GM23248 (cell line): Measurements from ENCODE around the gene NOP53. TPM values are rescaled to one million over a fixed set of nuclear protein-coding genes. Genes with fewer than 3 reads are reported as not detected.

Source experiments
- DNase-seq: peaks from one replicate; pipeline ENCODE4 v3.0.0-alpha.2; 2015
- H2AFZ ChIP-seq: fragments of 200-600 bp; sonication (generic); 2 replicates; pipeline ENCODE4 v1.6.1; 2016; ENCODE audit warnings: antibody characterized with exemption
- H3F3A ChIP-seq: fragments of 200-600 bp; sonication (generic); 2 replicates; pipeline ENCODE4 v1.6.1; 2016; ENCODE audit warnings: mild to moderate bottlenecking, antibody characterized with exemption, mixed run types; ENCODE audit not compliant: insufficient read depth
- H3K27ac ChIP-seq: fragments of 200-600 bp; sonication (generic); 2 replicates; pipeline ENCODE4 v1.5.1; 2016; ENCODE audit warnings: mild to moderate bottlenecking
- H3K27me3 ChIP-seq: fragments of 200-600 bp; sonication (generic); replicated peaks from 2 replicates; pipeline ENCODE4 v1.6.1; 2016; ENCODE audit warnings: mild to moderate bottlenecking; ENCODE audit not compliant: insufficient read depth
- H3K36me3 ChIP-seq: fragments of 200-600 bp; sonication (generic); 2 replicates; pipeline ENCODE4 v1.6.1; 2016; ENCODE audit warnings: low read depth, mild to moderate bottlenecking
- H3K4me1 ChIP-seq: fragments of 200-600 bp; sonication (generic); 2 replicates; pipeline ENCODE4 v1.6.1; 2016; ENCODE audit warnings: mild to moderate bottlenecking; ENCODE audit not compliant: insufficient read depth
- H3K4me2 ChIP-seq: fragments of 200-600 bp; sonication (generic); one replicate; pipeline ENCODE4 v1.6.1; 2016; ENCODE audit warnings: mild to moderate bottlenecking; ENCODE audit not compliant: unreplicated experiment
- H3K4me3 ChIP-seq: fragments of 200-600 bp; sonication (generic); 2 replicates; pipeline ENCODE4 v1.5.1; 2016; ENCODE audit warnings: mild to moderate bottlenecking
- H3K79me2 ChIP-seq: fragments of 200-600 bp; sonication (generic); 2 replicates; pipeline ENCODE4 v1.6.1; 2016; ENCODE audit warnings: mild to moderate bottlenecking; ENCODE audit not compliant: insufficient read depth
- H3K9ac ChIP-seq: fragments of 200-600 bp; sonication (generic); 2 replicates; pipeline ENCODE4 v1.6.1; 2016; ENCODE audit warnings: mild to moderate bottlenecking
- H3K9me2 ChIP-seq: fragments of 200-600 bp; sonication (generic); 2 replicates; pipeline ENCODE4 v1.6.1; 2016; ENCODE audit warnings: mixed run types, mild to moderate bottlenecking, moderate library complexity; ENCODE audit not compliant: insufficient read depth
- H3K9me3 ChIP-seq: fragments of 200-600 bp; sonication (generic); one replicate; pipeline ENCODE4 v1.6.1; 2017; ENCODE audit warnings: low read depth
- H4K20me1 ChIP-seq: fragments of 200-600 bp; sonication (generic); 2 replicates; pipeline ENCODE4 v1.6.0; 2016; ENCODE audit not compliant: insufficient read depth
- EZH2 ChIP-seq: fragments of 200-600 bp; sonication (generic); IDR thresholded peaks from 2 replicates; pipeline ENCODE4 v1.6.1; 2018; ENCODE audit warnings: antibody characterized with exemption, mild to moderate bottlenecking; ENCODE audit not compliant: insufficient read depth, poor library complexity, severe bottlenecking
- EZH2phosphoT487 ChIP-seq: fragments of 200-600 bp; sonication (generic); IDR thresholded peaks from 2 replicates; pipeline ENCODE4 v1.6.1; 2018; ENCODE audit warnings: antibody characterized with exemption, moderate library complexity, mild to moderate bottlenecking, low read depth; ENCODE audit not compliant: insufficient read depth
- WGBS, 2 experiments: methylation state at CpG; one replicate each; pipeline ENCODE4 v1.1.6; 2015 to 2017; ENCODE audit warnings: low lambda C conversion rate in 2 of 2, low coverage in 1 of 2; ENCODE audit errors: missing lambda C conversion rate in 2 of 2; 5-methylcytosine and 5-hydroxymethylcytosine counted together
- in situ Hi-C: fragments of 300-500 bp; cut with MboI; formaldehyde crosslinking; loops from 2 replicates; pipeline ENCODE4 v1.15.0; 2020
- polyA plus RNA-seq: library from polyadenylated mRNA; unstranded; fragments of >200 nt; fragmentation: Nextera tagmentation; extraction: Ambion mirVana; gene quantifications from 2 replicates; pipeline ENCODE4 v1.2.1, GENCODE V29; 2016
- small RNA-seq: library from RNA; depleted of rRNA; stranded (forward); fragments of <200 nt; gene quantifications from one replicate; pipeline ENCODE3, GENCODE V24; 2014; ENCODE audit warnings: low read depth, low replicate concordance
- total RNA-seq: library from RNA; depleted of rRNA; stranded (reverse); fragments of >200 nt; shearing (Covaris generic); gene quantifications from 2 replicates; pipeline ENCODE4 v1.2.3, GENCODE V29; 2014; rRNA removed

Gene NOP53
- total and polyA plus RNA-seq, 2 experiments from 2014 or later = 40.7 to 62.8 TPM

DNA sequence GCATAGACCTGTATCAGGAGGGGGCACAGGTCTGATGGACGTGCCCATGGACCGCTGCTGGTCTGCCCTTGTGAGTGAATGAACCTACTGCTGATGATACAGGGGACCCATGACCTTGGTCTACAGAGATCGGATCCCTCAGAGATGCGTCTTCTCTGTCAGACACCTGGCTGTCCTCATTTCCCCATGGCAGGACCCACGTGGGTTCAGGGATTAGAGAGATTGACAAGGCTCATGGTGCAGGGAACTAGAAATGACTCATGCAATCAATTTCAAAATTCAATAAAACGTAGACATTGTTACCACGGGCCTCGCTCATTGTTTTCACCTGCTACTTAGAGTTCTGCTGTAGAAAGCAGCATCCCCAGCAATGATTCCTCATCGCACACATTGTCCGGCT is 60.0 kb downstream of the NOP53 start:
- Histone ChIP-seq H3K4me1 (no peaks in the 10 kb centered on the region), H3K4me3 (no peak overlapping the region), H3K9me2 (no peaks in the 10 kb centered on the region), H3K4me2 (no peak overlapping the region), H3F3A (no peaks in the 10 kb centered on the region), H3K9ac (no peak overlapping the region), H3K27ac (no peak overlapping the region), H4K20me1 (no peaks in the 10 kb centered on the region), H3K79me2 (no peaks in the 10 kb centered on the region), H3K9me3 (no peaks in the 10 kb centered on the region), H2AFZ (no peak overlapping the region), H3K27me3 (no peaks in the 10 kb centered on the region), H3K36me3 (no peaks in the 10 kb centered on the region)
- in situ Hi-C loops = no loop called here
- WGBS, 2 experiments = 66 to 72% methylated on average over 10 of the region's 10 CpGs
- TF ChIP-seq EZH2 = no peak
- DNase-seq = no peak

DNA sequence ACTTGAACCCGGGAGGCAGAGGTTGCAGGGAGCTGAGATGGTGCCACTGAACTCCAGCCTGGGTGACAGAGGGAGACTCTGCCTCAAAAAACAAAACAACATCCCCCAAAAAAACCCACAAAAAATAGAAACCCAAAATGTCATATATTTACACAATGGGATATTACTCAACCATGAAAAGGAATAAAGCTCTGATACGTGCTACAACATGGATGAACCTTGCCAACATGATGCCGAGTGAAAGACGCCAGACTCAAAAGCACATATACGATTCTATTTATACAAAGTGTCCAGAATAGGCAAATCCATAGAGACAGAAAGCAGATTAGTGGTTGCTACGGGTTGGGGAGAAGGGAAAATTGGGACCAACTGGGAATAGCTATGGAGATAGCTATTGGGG is 61.1 kb downstream of the NOP53 start:
- H3K27ac ChIP-seq = no peak overlapping the region
- no peak overlapping the region for H2AFZ ChIP-seq
- H4K20me1 ChIP-seq = no peaks in the 10 kb centered on the region
- no peaks in the 10 kb centered on the region for H3F3A ChIP-seq
- no peaks in the 10 kb centered on the region for H3K9me2 ChIP-seq
- H3K4me3 ChIP-seq = no peak overlapping the region
- no peaks in the 10 kb centered on the region for H3K9me3 ChIP-seq
- H3K79me2 ChIP-seq = no peaks in the 10 kb centered on the region
- no peak overlapping the region for H3K4me2 ChIP-seq
- TF ChIP-seq EZH2 (no peak), EZH2phosphoT487 (no peak)
- no peaks in the 10 kb centered on the region for H3K4me1 ChIP-seq
- no peaks in the 10 kb centered on the region for H3K27me3 ChIP-seq
- no peak for DNase-seq
- in situ Hi-C loops = no loop called here
- no peak overlapping the region for H3K9ac ChIP-seq
- WGBS, 2 experiments = 64% methylated on average over 6 of the region's 6 CpGs
- no peaks in the 10 kb centered on the region for H3K36me3 ChIP-seq

Small RNAs within 50 kb of the gene (small RNA-seq; reads per million reads assigned to genes)
- gene AC008745.1 (not detected), gene SNORD23 (not detected)

Other genes with a start within 250 kb of the NOP53 start
- 94.1 and 110 TPM in 2 replicates for gene NAPA, start 230.5 kb upstream of the NOP53 start, total RNA-seq
- 183 and 187 TPM in 2 replicates for gene NAPA, start 230.5 kb upstream of the NOP53 start, polyA plus RNA-seq
- not detected in 2 replicates for gene ZNF541, start 172.4 kb upstream of the NOP53 start, total RNA-seq
- gene ZNF541, start 172.4 kb upstream of the NOP53 start, polyA plus RNA-seq = 0.11 and 0.15 TPM in 2 replicates
- gene BICRA, start 136.4 kb upstream of the NOP53 start, total RNA-seq = 0.86 and 3.8 TPM in 2 replicates
- gene BICRA, start 136.4 kb upstream of the NOP53 start, polyA plus RNA-seq = 0.81 and 1.1 TPM in 2 replicates
- 163 and 169 TPM in 2 replicates for gene EHD2, start 32.1 kb upstream of the NOP53 start, total RNA-seq
- gene EHD2, start 32.1 kb upstream of the NOP53 start, polyA plus RNA-seq = 498 and 517 TPM in 2 replicates
- 436 and 571 TPM in 2 replicates for gene SELENOW, start 33.2 kb downstream of the NOP53 start, total RNA-seq
- gene SELENOW, start 33.2 kb downstream of the NOP53 start, polyA plus RNA-seq = 558 and 561 TPM in 2 replicates
- gene TPRX1, start 59.0 kb downstream of the NOP53 start, total RNA-seq = not detected in 2 replicates
- gene TPRX1, start 59.0 kb downstream of the NOP53 start, polyA plus RNA-seq = not detected in 2 replicates
- not detected in 2 replicates for gene CRX, start 76.4 kb downstream of the NOP53 start, total RNA-seq
- gene CRX, start 76.4 kb downstream of the NOP53 start, polyA plus RNA-seq = not detected in 2 replicates
- gene TPRX2, start 113.7 kb downstream of the NOP53 start, total RNA-seq = not detected in 2 replicates
- gene TPRX2, start 113.7 kb downstream of the NOP53 start, polyA plus RNA-seq = not detected in 2 replicates
- not detected in 2 replicates for gene SULT2A1, start 140.8 kb downstream of the NOP53 start, total RNA-seq
- not detected in 2 replicates for gene SULT2A1, start 140.8 kb downstream of the NOP53 start, polyA plus RNA-seq
- gene BSPH1, start 246.6 kb downstream of the NOP53 start, total RNA-seq = not detected in 2 replicates
- not detected in 2 replicates for gene BSPH1, start 246.6 kb downstream of the NOP53 start, polyA plus RNA-seq
- not detected in 2 replicates for gene ELSPBP1, start 249.1 kb downstream of the NOP53 start, total RNA-seq
- gene ELSPBP1, start 249.1 kb downstream of the NOP53 start, polyA plus RNA-seq = not detected in 2 replicates